Esophagus mucosa (tissue), 1 donor: ENCODE measurements around the gene RAG1. TPM values are rescaled to one million over a fixed set of nuclear protein-coding genes. Genes with fewer than 3 reads are reported as not detected.
"Not testable (repeated sequence)": the region's sequence is repeated elsewhere in the genome, so short reads cannot be mapped to it uniquely, and the experiment has no call there.

ENCODE experiments used
- ATAC-seq: fragments of 200-7000 bp; cut with Tn5 transposase; one replicate; pipeline ENCODE4 v1.9.1; 2020
- total RNA-seq: library from RNA; stranded (reverse); gene quantifications from one replicate; pipeline ENCODE4 v1.2.4, GENCODE V29; 2023
- donor health status: DM: yes; HTN: yes; CAD: no.

The RAG1 gene
- 0.12 TPM for total RNA-seq

DNA sequence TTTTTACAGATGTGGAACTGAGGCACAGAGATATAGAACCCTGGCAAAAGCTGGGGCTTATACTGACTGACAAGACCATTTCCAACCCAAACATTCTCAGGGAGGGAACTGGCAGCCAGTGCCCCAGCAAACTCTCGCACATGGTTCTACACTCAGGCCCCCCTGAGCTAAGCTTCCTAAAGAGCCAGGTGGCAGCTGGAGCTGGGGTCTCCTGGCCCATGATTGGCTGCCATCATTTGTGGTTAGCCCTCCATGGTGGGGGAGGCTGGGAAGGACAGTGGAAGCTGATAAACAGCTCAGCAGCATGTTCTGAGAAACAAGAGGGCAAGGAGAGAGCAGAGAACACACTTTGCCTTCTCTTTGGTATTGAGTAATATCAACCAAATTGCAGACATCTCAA lies at the start of gene RAG1:
RAG1 (plus strand) TSS at position 314 of the 400 bp plus-strand sequence. CDS start 5,298 bp downstream, outside the sequence.
- no peak for ATAC-seq

DNA sequence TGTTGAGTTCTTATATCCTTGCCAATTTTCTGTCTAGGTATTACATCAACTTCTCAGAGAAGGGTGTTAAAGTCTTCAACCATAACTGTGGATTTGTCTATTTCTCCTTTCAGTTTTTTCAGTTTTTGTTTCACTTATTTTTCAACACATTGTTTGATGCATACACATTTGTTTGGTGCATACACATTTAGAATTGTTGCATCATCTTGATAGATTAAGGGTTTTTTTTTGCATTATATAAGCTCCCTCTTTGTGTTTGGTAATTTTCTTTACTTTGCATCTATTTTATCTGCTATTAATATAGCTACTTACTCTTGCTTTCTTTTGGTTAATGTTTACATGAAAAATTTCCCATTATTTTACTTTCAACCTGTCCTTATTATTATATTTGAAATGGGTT lies 37.0 kb upstream of the RAG1 start:
- no peak for ATAC-seq

DNA sequence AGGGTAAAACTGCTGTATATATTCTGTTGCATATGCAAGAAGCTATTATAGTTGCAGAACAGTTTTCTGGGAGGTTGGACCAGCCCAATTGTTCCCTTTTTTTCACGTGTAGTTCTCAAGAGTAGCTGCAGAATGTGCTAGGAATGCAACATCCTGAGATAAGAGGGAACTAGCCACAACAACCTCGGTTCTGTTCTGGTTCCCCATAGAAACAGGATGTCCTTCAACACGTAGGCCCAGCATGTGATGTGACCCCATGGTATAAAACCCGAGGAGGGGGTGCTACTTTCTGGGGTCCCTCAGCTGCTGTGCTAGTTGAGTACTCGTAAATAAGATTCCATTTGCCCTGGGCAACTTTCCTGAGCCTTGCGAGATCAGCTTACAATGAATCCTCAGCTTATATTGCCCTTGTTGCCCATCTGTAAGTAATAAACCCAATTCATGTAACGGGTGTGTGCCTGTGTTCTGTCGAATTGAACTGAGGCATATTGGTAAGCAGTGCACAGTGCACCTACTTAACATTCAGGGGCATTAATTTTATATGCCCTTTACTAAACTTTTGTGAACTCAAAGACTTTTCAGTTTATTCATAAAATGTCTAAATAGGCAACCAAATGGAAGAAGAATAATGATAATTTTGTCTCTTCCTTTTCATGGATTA lies 34.7 kb upstream of the RAG1 start:
- ATAC-seq, result no peak

DNA sequence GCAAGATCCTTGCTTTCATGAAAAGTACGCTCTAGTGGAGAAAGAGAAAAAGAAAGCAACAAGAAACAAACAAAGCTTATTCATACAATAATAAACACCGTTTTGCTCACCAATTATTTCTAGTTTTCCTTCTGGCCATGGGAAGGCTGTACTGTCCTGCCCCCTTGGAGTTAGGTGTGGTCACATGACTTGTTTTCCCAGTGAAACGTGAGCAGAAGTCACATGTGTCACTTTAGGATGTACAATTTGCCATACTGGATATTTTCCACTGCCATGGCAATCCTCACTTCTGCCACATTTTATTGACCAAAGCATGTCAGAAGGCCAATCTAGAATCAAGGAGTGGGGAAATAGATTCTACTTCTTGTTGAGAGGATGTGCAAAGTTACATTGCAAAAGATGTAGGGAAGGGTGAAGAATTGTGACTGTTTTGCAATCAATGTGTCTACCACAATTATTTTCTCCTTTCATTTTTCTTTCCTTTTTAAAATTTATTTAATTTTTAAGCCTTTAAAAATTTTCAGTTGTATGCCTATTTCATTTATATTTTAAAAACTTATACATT lies 33.4 kb upstream of the RAG1 start:
- ATAC-seq, result no peak

DNA sequence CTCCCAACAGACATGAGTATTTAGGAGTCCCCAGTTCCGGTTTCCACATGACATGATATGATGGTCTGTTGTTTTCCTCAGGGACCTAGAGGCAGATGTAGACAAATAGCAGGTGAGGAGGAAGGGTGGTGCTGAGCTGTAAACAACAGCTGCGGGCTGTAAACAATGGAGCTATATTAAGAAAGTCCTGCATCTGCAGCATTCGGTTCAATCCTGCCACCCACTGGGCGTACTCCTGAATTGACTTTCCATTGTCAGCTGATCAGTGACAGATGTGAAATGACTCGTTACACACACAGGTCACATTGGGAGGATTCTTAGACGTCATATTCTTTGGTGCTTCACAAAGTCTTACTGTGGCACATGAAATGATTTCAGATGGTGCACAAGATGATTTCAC lies 26.8 kb upstream of the RAG1 start:
- ATAC-seq, result peak; percentile 69

DNA sequence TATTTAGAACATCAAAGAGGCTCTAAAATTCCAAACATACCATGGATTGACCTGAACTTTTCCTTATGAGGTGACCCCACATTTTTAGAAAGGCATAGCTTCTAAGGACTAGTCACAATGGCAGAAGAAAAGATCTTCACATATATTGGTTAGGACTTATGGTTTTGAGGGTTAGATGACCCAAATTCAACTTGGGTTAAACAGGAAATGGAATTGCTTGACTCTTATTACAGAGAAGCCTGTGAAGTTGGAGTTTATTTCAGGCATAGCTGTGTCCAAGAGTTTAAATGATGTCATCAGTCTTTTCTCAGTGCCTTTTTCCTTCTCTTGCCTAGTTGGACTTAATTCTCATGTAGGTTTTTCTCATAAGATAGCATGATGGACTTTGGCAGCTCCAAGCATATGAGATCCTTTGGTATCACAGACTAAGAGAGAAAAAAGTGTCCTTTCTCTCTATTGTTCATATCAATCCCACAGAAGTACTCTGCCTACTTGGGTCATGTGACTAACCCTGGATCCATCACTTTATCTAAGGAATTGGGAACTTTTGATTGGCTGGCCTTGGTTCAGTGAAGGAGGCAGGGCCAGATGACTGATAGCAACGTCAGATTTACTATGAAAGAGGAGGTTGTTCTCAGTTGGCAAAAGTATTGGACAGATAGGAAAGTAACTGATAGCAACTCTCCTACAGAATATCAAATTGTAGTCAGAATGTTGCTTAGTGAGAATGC lies 17.3 kb upstream of the RAG1 start:
- no peak for ATAC-seq

DNA sequence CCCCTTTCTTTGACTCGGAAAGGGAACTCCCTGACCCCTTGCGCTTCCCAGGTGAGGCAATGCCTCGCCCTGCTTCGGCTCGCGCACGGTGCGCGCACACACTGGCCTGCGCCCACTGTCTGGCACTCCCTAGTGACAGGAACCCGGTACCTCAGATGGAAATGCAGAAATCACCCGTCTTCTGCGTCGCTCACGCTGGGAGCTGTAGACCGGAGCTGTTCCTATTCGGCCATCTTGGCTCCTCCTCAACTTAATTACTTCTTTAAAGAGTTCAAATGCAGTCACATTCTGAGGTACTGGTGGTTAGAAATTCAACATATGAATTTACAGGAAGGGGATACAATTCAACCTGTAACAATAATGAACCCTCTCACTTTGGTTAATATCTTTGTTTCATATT lies 10.4 kb upstream of the RAG1 start:
- ATAC-seq, result not testable (repeated sequence)

DNA sequence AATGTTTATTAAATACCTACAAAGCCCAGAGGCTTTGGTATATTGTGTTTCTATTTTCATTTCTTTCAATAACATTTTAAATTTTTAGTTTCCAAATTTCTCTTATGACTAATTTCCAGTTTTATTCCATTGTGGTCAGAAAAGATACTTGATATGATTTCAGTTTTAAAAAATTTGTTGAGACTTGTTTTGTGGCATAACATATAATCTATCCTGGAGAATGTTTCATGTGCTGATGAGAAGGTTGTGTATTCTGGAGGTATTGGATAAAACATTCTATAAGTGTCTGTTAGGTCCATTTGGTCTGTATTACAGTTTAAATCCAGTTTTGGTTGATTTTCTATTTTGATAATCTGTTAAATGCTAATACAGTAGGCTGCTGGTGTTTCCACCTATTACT lies 9.8 kb upstream of the RAG1 start:
- no peak for ATAC-seq

DNA sequence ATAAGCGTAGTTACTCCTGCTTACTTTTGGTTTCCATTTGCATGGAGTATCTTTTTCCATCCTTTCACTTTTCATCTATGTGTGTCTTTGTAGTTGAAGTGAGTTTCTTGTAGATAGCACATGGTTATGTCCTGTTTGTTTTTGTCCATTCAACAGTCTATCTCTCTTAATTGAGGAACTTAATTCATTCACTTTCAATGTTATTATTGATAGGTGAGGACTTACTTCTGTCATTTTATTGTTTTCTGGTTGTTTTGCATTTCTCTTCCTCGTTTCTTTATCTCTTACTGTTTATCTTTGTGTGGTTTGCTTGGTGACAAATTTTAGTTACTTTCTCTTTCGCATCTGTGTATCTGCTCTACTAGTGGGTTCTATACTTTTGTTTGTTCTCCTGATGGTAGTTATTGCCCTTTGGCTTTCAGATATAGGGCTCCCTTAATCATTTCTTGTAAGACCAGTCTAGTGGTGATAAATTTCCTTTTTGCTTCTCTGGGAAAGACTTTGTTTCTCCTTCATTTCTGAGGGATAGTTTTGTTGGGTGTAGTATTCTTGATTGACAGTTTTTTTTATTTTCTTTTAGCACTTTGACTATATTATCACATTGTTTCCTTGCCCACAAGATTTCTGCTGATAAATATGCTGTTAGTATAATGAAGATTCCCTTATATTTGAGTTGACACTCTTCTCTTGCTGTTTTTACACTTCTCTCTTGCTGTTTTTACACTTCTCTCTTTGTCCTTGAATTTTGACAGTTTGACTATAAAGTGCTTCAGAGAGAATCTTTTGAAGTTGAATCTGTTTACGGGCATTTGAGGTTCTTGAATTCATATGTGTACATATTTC lies 9.0 kb upstream of the RAG1 start:
- no peak for ATAC-seq

DNA sequence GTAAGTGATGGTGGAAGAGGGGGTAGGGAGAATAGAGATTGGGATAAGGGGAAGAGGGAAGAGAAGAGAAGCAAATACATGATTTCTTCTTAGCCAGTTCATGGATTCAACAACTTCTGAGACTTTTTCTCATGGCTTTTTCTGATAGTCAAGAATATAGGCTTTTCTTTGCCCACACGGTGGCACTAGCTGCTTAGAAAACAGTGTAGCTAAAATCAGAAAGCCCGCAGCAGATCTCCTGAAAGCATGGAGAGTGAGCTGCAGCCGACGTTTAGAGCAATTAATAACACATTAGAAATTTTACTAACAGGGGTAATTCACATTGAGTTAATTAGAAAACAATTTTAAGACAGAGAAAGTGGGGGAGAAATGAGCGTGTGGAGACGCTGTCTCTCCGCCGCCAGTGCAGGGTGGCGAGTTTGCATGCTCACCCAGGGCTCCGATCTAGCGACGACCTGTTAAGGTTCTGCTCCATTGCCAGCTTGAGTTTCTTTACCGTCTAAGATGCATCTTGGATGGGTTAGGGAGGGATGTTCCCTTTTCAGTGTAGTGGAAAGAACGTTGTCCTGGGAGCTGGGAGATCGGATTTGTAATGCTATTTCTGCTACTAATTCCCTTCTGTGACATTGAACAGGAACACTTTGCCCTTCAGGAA lies 3.3 kb upstream of the RAG1 start:
- peak; percentile 54 for ATAC-seq

DNA sequence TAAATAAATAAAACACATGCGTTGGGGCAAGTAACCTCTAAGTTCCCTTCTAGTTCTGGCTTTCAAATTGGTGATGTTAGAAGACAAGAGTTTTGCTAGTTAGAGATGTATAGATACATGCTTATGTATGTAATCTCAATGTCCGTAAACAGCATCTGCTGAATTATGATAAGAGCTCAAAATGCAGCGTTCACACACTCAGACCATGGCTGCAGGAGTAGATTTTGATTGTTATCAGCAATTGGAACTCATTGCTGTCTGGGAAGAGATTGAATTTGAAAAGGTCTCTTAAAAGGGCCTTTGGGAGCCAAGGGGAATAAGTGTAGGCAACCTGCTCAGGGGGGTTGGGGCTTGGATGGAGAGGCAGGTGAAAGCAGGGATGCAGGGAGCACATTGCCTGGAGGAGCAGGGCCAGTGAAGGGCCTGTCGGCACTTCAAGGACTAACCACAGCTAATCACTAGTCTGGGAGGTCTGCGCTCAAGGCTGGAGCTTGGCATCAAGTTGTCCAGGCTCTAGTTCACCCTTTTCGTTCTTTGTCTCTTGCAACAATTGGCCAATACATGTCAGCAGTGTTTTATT lies 2.7 kb upstream of the RAG1 start:
- ATAC-seq, result no peak

DNA sequence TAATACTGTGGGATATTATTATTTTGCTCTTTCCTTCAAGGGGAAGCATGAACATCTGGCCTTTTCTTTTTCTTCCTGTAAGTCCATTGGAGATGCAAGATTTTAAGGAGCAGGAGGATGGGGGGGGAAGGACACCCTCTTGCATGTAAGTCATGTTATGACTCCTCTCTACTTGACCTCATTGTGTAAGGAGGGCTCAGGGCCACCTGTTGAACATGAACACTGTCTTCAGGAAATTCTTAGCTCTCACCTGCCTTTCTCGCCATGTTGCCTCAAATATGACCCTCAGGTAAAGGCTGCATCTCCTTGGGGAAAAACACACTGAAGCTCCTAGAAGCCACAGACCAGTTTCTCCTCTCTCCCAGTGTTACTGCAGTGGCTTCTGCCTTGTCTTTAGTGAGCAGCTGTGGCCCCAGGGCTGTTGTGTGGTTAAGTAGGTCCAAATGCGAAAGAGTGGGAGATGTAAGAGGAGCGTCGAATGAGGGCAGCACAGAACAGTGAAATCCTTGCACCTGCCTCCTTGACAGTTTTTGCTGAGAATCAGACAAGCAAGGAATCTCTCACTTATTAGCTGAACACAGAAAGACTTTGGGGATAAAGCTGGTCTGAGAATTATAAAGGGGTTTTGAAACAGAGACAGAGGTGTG lies 1.3 kb upstream of the RAG1 start:
- ATAC-seq, result no peak

DNA sequence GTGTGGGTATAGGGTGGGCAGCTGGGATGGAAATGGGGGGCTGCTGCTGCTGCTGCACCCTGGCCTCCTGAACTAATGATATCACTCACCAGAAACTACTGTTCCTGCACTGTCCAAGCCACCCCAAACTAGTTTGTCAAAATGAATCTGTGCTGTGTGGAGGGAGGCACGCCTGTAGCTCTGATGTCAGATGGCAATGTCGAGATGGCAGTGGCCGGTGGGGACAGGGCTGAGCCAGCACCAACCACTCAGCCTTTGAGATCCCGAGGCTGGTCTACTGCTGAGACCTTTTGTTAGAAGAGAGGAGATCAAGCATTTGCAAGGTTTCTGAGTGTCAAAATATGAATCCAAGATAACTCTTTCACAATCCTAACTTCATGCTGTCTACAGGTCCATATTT lies 1.3 kb downstream of the RAG1 start:
- no peak for ATAC-seq

DNA sequence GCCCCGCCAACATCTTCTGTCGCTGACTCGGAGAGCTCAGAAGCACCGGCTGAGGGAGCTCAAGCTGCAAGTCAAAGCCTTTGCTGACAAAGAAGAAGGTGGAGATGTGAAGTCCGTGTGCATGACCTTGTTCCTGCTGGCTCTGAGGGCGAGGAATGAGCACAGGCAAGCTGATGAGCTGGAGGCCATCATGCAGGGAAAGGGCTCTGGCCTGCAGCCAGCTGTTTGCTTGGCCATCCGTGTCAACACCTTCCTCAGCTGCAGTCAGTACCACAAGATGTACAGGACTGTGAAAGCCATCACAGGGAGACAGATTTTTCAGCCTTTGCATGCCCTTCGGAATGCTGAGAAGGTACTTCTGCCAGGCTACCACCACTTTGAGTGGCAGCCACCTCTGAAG lies 6.7 kb downstream of the RAG1 start:
- no peak for ATAC-seq

DNA sequence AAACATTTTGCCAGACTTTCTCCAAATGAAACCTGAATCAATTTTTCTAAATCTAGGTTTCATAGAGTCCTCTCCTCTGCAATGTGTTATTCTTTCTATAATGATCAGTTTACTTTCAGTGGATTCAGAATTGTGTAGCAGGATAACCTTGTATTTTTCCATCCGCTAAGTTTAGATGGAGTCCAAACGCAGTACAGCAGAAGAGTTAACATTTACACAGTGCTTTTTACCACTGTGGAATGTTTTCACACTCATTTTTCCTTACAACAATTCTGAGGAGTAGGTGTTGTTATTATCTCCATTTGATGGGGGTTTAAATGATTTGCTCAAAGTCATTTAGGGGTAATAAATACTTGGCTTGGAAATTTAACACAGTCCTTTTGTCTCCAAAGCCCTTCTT lies 9.6 kb downstream of the RAG1 start:
- no peak for ATAC-seq

DNA sequence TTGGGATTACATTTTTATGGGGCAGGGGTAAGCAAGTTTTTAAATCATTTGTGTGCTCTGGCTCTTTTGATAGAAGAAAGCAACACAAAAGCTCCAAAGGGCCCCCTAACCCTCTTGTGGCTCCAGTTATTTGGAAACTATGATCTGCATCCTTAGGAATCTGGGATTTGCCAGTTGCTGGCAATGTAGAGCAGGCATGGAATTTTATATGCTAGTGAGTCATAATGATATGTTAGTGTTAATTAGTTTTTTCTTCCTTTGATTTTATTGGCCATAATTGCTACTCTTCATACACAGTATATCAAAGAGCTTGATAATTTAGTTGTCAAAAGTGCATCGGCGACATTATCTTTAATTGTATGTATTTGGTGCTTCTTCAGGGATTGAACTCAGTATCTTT lies 10.1 kb downstream of the RAG1 start:
- ATAC-seq, result no peak

DNA sequence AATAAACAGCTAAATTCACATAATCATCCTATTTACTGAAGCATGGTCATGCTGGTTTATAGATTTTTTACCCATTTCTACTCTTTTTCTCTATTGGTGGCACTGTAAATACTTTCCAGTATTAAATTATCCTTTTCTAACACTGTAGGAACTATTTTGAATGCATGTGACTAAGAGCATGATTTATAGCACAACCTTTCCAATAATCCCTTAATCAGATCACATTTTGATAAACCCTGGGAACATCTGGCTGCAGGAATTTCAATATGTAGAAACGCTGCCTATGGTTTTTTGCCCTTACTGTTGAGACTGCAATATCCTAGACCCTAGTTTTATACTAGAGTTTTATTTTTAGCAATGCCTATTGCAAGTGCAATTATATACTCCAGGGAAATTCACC lies 10.7 kb downstream of the RAG1 start:
- no peak for ATAC-seq

DNA sequence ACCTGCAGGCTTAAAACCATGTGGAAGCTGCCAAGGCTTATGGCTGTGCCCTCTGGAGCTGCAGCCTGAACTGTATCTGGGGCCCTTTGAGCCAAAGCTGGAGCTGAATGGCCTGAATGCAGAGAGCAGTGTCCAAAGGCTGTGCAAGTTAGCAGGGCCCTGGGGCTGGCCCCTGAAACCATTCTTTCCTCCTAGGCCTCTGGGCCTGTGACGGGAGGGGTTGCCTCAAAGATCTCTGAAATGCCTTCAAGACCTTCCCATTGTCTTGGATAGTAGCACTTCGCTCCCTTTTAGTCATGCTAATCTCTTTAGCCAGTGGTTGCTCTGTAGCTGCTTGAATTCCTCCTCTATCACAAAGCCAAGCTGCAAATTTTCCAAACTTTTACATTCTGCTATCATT lies 13.7 kb downstream of the RAG1 start:
- ATAC-seq, result no peak

DNA sequence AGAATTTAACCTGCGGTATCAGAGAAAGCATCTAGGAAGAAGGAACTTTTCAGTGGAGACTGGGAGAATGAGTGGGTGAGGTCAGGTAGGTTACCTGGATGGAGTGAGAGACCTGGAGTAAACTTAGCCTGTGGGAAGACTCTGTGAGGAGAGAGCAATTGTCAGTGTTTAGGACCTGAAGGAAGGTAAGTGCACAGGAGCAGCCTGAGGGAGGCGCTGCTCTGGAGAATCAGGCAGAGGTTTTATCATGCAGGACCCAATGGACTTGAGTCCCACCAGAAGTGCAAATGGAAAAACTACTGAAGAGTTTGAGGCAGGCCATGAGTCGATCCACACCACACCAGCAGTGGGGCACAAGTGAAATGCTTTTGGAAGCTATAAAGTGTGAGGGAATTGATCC lies 15.9 kb downstream of the RAG1 start:
- ATAC-seq, result no peak

DNA sequence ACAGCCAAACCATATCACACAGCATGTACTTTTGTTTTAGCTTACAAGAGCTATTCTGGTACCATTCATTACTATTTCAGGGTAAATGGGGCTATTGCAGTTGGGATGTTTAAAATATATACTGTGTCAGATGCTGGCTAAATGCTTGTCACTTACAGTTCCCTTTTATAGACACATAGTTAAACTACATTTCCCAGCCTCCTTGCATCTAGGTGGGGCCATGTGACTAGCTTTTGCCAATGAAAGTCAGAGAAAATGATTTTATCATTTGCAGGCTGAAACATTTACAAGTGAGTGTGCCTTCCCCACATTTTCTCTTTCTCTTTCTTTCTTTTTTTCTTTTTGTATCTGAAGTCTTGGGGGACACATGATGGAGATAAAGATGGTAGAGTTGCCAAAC lies 18.7 kb downstream of the RAG1 start:
- no peak for ATAC-seq

DNA sequence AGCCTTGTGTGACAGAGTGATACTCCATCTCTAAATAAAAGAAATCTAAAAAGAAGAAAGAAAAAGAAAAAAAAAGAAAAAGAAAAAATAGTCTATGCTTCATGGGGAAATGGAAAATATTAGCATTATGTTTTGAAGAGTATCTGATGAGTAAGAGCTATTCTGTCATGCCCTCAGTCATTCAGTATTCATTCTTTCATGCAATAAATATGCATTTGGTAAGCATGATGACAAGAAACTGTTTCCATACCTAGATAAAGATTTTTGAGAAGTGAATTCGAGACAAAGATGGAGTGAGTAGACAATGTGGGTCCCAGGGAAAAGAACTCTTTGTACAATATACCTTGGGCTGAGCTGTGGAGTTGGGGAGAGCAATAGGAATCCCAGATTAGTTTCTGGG lies 20.3 kb downstream of the RAG1 start:
- no peak for ATAC-seq

DNA sequence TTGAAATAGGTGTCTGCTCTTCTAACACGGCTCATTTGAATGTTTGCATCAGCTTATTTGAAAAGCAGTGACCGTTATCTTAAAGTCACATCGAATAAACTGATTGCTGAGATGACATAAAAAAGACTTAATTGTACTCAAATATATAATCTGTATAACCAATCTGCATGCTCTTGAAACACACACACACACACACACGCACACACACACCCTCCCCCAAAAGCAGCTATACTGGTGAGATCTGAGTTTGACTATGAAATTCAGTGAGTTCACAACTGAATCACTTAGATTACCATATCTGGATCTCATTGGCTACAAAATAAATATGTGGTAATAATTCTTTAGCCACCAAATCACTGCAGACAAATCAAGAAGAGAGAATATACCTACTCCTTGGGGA lies 22.7 kb downstream of the RAG1 start:
- no peak for ATAC-seq
